Effector memory CD8-positive, alpha-beta T cell (primary cell): Measurements from ENCODE around the gene ACBD7.

Source experiments
- ATAC-seq: fragments of 150-1000 bp; cut with Tn5 transposase; replicated peaks from 2 replicates; pipeline ENCODE4 v1.10.0; 2021; ENCODE audit warnings: mild to moderate bottlenecking, moderate library complexity
- DNase-seq, 3 experiments: peaks; one replicate each; pipeline ENCODE4 v3.0.0; 2021
- H3K27ac Mint-ChIP-seq, 2 donors: one replicate each; pipeline ENCODE4 v1.8.0; 2022; ENCODE audit warnings: mild to moderate bottlenecking in 2 of 2, mixed read lengths in 2 of 2, moderate library complexity in 2 of 2
- H3K27me3 Mint-ChIP-seq, 2 donors: one replicate each; pipeline ENCODE4 v1.8.0; 2022; ENCODE audit warnings: mixed read lengths in 2 of 2
- H3K36me3 Mint-ChIP-seq: one replicate; pipeline ENCODE4 v1.8.0; 2022; ENCODE audit warnings: mild to moderate bottlenecking, moderate library complexity, mixed read lengths; ENCODE audit not compliant: insufficient read depth
- H3K4me1 Mint-ChIP-seq, 2 donors: one replicate each; pipeline ENCODE4 v1.8.0; 2022; ENCODE audit warnings: low read depth in 2 of 2, mixed read lengths in 2 of 2
- H3K4me3 Mint-ChIP-seq, 2 donors: one replicate each; pipeline ENCODE4 v1.8.0; 2022; ENCODE audit warnings: mild to moderate bottlenecking in 2 of 2, mixed read lengths in 2 of 2, moderate library complexity in 2 of 2
- H3K9me3 Mint-ChIP-seq, 2 donors: one replicate each; pipeline ENCODE4 v1.8.0; 2022; ENCODE audit warnings: mixed read lengths in 2 of 2

The ACBD7 gene

DNA sequence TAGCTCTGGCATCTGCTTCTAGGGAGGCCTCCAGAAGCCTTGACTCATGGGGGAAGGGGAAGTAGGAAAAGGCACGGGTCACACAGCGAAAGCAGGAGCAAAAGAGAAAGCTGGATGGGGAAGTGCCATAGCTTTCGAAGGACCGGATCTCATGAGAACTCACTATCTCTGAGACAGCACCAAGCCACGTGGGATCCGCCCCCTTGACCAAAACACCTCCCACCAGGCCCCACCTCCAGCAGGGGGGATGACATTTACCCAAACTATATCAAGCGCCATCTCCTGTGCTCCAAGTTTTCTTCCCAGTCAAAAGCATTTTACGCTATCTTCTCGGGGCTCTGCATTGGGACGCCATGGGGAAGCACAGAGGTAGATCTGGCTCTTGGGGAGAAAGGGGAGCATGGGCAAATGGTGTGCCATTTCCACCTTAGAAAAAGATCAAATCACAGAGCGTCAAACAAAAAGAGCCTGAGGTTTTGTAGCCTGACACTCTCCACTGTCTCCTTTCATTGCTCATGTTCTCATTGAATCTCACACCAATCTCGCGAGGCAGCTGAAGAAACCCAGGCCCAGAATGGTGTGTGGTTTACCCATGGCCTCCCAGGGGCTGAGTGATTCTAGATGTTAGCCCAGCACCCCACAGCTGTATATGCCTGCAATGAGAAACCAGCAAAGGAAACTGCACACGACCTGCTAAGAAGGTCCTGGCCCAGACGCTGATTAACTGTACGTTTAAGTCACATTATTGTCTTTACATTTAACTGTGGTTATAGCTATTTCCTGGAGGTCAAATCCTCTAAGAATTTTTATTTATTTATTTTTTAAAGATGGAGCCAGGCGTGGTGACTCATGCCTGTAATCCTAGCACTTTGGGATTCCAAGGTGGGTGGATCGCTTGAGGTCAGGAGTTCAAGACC lies 52.9 kb downstream of the ACBD7 start:
- Mint-ChIP-seq H3K27me3 (peaks cover 0 to 17% of the 10 kb centered on the region in 2 donors), H3K9me3 (no peaks in the 10 kb centered on the region), H3K27ac (no peak overlapping the region), H3K4me1 (peaks cover 0 to 7% of the 10 kb centered on the region in 2 donors), H3K36me3 (peaks cover 3% of the 10 kb centered on the region), H3K4me3 (no peak overlapping the region)
- ATAC-seq, result no peak
- no peak for DNase-seq

DNA sequence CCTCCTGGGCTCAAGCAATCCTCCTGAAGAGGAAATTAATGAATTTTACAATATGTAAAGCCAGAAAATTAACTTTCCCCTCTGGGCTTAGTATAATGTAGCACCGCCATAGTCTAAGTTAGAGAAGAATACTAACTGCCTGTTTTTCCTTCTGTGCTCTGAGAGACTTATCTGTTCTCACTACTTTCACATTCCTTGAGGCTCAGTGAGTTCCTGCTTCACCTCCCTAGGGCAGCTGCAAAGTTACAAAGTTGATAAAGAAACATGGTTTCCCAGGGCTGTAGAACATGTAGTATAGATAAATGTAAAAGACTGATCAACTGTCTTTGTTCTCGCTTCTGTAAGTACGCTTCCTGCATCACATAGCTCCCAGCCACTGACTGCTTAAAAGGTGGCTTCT lies 60.8 kb downstream of the ACBD7 start:
- H3K4me3 Mint-ChIP-seq, result no peak overlapping the region
- peaks cover 0 to 3% of the 10 kb centered on the region in 2 donors for H3K4me1 Mint-ChIP-seq
- H3K36me3 Mint-ChIP-seq, result peaks cover 3% of the 10 kb centered on the region
- H3K27ac Mint-ChIP-seq, result no peak overlapping the region
- DNase-seq (no peak), ATAC-seq (no peak)
- H3K27me3 Mint-ChIP-seq, result peaks cover 5 to 15% of the 10 kb centered on the region in 2 donors
- H3K9me3 Mint-ChIP-seq, result no peaks in the 10 kb centered on the region
